Measurements from ENCODE around the gene KIAA1755.

Gene KIAA1755

DNA sequence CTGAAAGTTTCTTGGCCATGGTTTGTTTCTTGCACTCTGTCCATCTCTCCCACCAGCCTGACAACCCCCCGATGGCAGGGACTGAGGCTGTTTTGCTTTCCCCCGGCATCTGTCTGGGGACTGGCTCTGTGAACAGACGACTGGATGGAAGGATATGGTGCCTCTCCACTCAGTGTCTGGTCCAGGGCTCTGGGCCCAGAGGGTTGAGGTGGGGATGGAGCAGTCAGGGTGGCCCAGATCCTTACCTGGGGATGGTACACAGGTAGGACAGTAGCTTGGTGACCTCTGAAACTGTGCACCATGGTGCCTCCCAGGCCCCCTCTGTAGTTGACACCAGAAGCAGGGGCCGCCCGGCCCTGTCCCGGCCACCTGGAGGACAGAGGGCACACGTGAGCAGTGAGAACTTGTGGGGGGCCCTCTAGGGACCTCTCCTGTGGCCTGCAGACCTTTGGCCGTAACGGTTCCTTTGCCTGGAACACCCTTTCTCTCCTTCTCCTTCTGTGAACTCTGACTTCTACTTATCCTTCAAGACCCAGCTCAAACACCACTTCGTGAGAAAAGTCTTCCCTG, 29.5 kb downstream of the KIAA1755 start:
- no peaks in the 10 kb centered on the region for H3K27me3 ChIP-seq (replicated peaks)
- no peak for DNase-seq
- TF ChIP-seq, protein P1, sequence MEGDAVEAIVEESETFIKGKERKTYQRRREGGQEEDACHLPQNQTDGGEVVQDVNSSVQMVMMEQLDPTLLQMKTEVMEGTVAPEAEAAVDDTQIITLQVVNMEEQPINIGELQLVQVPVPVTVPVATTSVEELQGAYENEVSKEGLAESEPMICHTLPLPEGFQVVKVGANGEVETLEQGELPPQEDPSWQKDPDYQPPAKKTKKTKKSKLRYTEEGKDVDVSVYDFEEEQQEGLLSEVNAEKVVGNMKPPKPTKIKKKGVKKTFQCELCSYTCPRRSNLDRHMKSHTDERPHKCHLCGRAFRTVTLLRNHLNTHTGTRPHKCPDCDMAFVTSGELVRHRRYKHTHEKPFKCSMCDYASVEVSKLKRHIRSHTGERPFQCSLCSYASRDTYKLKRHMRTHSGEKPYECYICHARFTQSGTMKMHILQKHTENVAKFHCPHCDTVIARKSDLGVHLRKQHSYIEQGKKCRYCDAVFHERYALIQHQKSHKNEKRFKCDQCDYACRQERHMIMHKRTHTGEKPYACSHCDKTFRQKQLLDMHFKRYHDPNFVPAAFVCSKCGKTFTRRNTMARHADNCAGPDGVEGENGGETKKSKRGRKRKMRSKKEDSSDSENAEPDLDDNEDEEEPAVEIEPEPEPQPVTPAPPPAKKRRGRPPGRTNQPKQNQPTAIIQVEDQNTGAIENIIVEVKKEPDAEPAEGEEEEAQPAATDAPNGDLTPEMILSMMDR (IDR thresholded peaks at IDR 0.05; ENCODE audit: low read depth, low read length, missing control alignments) = no peak
- H3K4me3 ChIP-seq (ENCODE audit: low read depth, low read length) = no peak overlapping the region
- H3K27ac ChIP-seq = peak overlapping the region; percentile 57
- H3K36me3 ChIP-seq (replicated peaks) = peaks cover 71% of the 10 kb centered on the region
- in situ Hi-C loops (cut with HindIII; ENCODE audit: low pct_ligation_motif_present, low sequenced_read_pairs) = no loop called here

DNA sequence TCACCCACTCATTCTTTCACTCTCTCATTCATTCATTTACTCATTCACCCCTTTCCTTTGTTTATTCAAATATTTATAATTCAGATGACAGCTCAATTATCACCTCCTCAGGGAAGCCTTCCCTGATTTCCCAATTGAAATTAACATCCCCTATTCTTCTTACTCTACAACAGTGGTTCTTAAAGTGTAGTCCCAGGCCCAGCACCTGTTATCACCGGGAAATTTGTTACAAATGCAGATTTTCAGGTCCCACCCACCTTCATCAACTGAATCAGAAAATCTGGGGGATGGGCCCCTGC, 30.3 kb downstream of the KIAA1755 start:
- peak overlapping the region; percentile 28 for H3K27ac ChIP-seq
- H3K36me3 ChIP-seq (replicated peaks) = peaks cover 71% of the 10 kb centered on the region
- H3K27me3 ChIP-seq (replicated peaks) = no peaks in the 10 kb centered on the region
- no peak overlapping the region for H3K4me3 ChIP-seq (ENCODE audit: low read depth, low read length)
- no peak for DNase-seq
- TF ChIP-seq, protein P1 (IDR thresholded peaks at IDR 0.05; ENCODE audit: low read depth, low read length, missing control alignments) = no peak
- in situ Hi-C loops (cut with HindIII; ENCODE audit: low pct_ligation_motif_present, low sequenced_read_pairs) = no loop called here

DNA sequence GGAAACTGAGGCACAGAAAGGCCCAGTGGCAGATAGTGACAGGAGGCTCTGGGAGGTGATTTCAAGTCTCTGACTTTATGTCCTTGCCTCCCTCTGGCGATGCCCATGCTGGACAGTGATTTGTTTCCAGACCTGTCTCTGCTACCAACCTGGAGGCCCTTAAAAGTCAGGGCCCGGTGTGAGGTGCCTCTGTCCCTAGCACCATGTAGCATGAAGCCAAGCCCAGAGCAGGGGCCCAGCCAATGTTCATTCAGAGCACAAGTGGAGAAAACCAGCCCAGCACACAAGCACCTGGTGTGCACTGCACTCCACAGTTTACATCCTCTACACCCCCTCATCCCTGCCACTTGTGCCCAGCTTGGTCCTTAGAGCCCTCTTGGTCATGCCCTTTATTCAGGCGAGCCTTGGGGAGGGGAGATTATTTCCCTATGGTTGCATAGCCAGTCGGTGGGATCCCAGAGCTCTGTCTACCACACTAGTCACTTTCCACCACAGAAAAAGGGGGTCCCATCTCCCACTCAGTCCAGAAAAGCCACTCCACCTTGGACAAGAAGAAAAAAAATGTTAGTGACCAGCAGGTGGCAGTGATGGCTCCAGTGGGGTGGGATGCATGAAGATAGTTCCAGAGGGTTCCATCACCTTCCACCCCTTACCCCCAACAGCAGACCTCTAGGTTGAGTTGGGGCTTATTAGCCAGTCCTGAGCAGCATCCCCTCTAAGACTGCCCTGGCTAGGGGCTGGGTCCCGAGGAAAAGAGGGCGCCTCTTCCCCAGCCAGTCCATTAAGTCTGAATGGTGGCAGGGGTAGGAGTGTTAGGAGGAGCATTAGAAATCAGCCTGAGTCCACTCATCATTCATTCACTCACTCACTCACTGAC, 30.9 kb downstream of the KIAA1755 start:
- DNase-seq = no peak
- TF ChIP-seq, protein P1 (IDR thresholded peaks at IDR 0.05; ENCODE audit: low read depth, low read length, missing control alignments) = peak; percentile 67
- Histone ChIP-seq H3K4me3 (ENCODE audit: low read depth, low read length) (no peak overlapping the region), H3K36me3 (replicated peaks) (peaks cover 71% of the 10 kb centered on the region), H3K27ac (peak overlapping the region; percentile 28), H3K27me3 (replicated peaks) (no peaks in the 10 kb centered on the region)
- in situ Hi-C loops (cut with HindIII; ENCODE audit: low pct_ligation_motif_present, low sequenced_read_pairs) = no loop called here

DNA sequence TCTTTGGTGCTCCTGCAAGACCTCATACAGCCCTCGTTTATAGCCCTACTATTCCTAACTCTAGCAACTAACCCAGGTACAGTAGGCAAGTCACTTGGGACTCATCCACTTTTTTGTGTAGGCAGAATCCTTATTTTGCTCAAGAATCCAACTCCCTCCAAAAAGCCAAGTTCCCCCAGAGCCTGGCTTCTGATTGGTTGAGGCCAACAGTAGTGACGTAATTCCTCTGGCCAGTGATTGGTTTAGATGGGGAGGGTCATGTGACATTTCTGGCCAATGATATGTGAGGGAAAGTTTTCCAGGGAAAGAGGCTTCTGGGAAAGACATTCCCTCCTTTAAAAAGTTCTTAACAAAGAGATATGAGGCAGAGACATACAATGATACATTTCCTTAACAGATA, 32.1 kb downstream of the KIAA1755 start:
- in situ Hi-C loops (cut with HindIII; ENCODE audit: low pct_ligation_motif_present, low sequenced_read_pairs) = no loop called here
- no peaks in the 10 kb centered on the region for H3K27me3 ChIP-seq (replicated peaks)
- H3K4me3 ChIP-seq (ENCODE audit: low read depth, low read length) = no peak overlapping the region
- H3K27ac ChIP-seq = no peak overlapping the region
- DNase-seq = no peak
- TF ChIP-seq, protein P1 (IDR thresholded peaks at IDR 0.05; ENCODE audit: low read depth, low read length, missing control alignments) = no peak
- H3K36me3 ChIP-seq (replicated peaks) = peaks cover 72% of the 10 kb centered on the region

DNA sequence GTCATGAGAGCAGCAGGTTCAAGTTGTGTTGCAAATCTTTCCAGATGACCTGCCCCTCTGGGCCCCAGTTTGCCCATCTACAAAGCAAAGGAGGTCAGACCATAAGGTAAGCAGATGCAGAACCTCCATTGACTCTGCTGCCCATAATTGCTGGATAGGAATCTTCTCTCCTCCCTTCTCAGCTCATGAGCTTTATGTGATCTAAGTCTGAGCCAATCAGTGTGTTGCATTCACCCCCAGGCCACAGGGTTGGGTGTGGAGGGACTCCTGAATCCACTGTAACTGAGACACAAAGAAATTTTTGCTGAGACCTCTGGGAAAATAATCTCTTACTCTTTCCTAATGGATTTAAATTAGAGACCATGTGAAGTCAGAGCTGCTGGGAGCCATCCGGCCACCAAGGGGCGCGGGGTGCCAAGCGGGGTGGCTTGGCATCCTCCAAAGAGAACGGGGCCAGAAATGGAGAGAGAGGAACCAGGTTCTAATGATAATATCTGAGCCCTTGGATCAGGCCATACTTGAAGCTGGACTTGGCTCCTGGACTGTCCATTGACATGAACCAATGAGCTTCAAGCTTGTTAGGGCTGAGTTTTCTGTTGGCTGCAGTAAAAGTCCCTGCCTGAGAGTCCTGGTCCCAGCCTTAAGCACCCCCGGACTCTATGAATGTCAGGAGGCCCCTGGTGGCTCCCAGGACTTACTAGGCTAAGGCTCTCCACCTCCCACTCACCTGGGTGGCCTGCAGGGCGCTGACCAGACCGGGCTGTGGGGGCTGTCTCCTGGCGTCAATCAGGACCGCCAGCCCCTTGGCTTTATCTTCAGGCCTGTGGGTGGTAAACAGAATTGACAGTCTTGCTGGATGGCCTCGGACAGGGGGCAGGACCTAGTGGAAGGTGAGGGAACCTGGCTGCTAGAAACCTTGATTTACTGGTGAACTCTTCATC, 32.8 kb downstream of the KIAA1755 start:
- in situ Hi-C loops (cut with HindIII; ENCODE audit: low pct_ligation_motif_present, low sequenced_read_pairs) = no loop called here
- Histone ChIP-seq H3K36me3 (replicated peaks) (peaks cover 77% of the 10 kb centered on the region), H3K4me3 (ENCODE audit: low read depth, low read length) (no peak overlapping the region), H3K27me3 (replicated peaks) (no peaks in the 10 kb centered on the region), H3K27ac (no peak overlapping the region)
- no peak for DNase-seq
- TF ChIP-seq, protein P1 (IDR thresholded peaks at IDR 0.05; ENCODE audit: low read depth, low read length, missing control alignments) = no peak

All from brain microvascular endothelial cell (primary cell).